Activated CD4-positive, alpha-beta T cell treated with anti-CD3 and anti-CD28 coated beads for 24 hours (primary cell): ENCODE results near the gene NMRK2.
A peak's percentile ranks its signal among the peaks of the same experiment; 100 is the strongest.

Experiments used
- DNase-seq, 2 donors: peaks; one replicate each; pipeline ENCODE4 v3.0.0-alpha.2; 2020; ENCODE audit warnings: low read depth in 2 of 2

Gene NMRK2

GRCh38 chr19:3981736-3982681, 49.1 kb downstream of the NMRK2 start:
- DNase-seq = no peak

- no peak for DNase-seq
Measured at GRCh38 chr19:3982701-3983541, 50.1 kb downstream of the NMRK2 start.

- no peak for DNase-seq
Measured at GRCh38 chr19:3983542-3983914, 50.7 kb downstream of the NMRK2 start.

- no peak for DNase-seq
Measured at GRCh38 chr19:3983936-3984583, 51.2 kb downstream of the NMRK2 start.

GRCh38 chr19:3984584-3984907, 51.7 kb downstream of the NMRK2 start:
- DNase-seq = no peak

GRCh38 chr19:3984908-3985642, 52.2 kb downstream of the NMRK2 start, which contains the start of gene EEF2:
Gene EEF2 (minus strand): TSS chr19:3985463. CDS start chr19:3985380, 83 bp downstream.
- DNase-seq = peak; percentile 80 to 92

GRCh38 chr19:3985643-3986259, 52.9 kb downstream of the NMRK2 start:
- no peak for DNase-seq

- no peak for DNase-seq
Measured at GRCh38 chr19:3986260-3987041, 53.6 kb downstream of the NMRK2 start.

- peak; percentile 80 to 81 for DNase-seq
Measured at GRCh38 chr19:3987619-3988371, 54.9 kb downstream of the NMRK2 start.

- DNase-seq = no peak
Measured at GRCh38 chr19:3990815-3991117, 57.9 kb downstream of the NMRK2 start.
